ENCODE results near the gene TRHDE. TPM values are rescaled to one million over a fixed set of nuclear protein-coding genes. Genes with fewer than 3 reads are reported as not detected.
"Not testable (repeated sequence)": the region's sequence is repeated elsewhere in the genome, so short reads cannot be mapped to it uniquely, and the experiment has no call there.

The TRHDE gene
- total RNA-seq, 2 experiments from 2014 or later = not detected

- Mint-ChIP-seq H3K27me3 (no peaks in the 10 kb centered on the region), H3K4me1 (no peaks in the 10 kb centered on the region), H3K9me3 (no peaks in the 10 kb centered on the region), H3K4me3 (no peak overlapping the region), H3K27ac (no peak overlapping the region), H3K36me3 (ENCODE audit: low read depth) (no peaks in the 10 kb centered on the region)
- CTCF ChIA-PET = no interaction called here
- DNase-seq = no peak
- POLR2A ChIA-PET = no interaction called here
These were observed 405.7 kb downstream of the TRHDE start for GRCh38 chr12:72677846-72678245.

GRCh38 chr12:72679147-72679757 is 407.1 kb downstream of the TRHDE start:
- Mint-ChIP-seq H3K27ac (no peak overlapping the region), H3K4me3 (no peak overlapping the region), H3K9me3 (peaks cover 3% of the 10 kb centered on the region), H3K27me3 (no peaks in the 10 kb centered on the region), H3K36me3 (ENCODE audit: low read depth) (no peaks in the 10 kb centered on the region), H3K4me1 (no peaks in the 10 kb centered on the region)
- no peak for DNase-seq
- CTCF ChIA-PET = no interaction called here
- POLR2A ChIA-PET = no interaction called here

GRCh38 chr12:72681028-72681427 is 408.9 kb downstream of the TRHDE start:
- ChIA-PET CTCF (no interaction called here), POLR2A (no interaction called here)
- Mint-ChIP-seq H3K4me3 (no peak overlapping the region), H3K4me1 (no peaks in the 10 kb centered on the region), H3K36me3 (ENCODE audit: low read depth) (no peaks in the 10 kb centered on the region), H3K27me3 (no peaks in the 10 kb centered on the region), H3K9me3 (peaks cover 3% of the 10 kb centered on the region), H3K27ac (no peak overlapping the region)
- no peak for DNase-seq

- CTCF ChIA-PET = no interaction called here
- no peak for DNase-seq
- peaks cover 6% of the 10 kb centered on the region for H3K9me3 Mint-ChIP-seq
- POLR2A ChIA-PET = no interaction called here
- H3K4me1 Mint-ChIP-seq = no peaks in the 10 kb centered on the region
- H3K27me3 Mint-ChIP-seq = no peaks in the 10 kb centered on the region
- H3K36me3 Mint-ChIP-seq (ENCODE audit: low read depth) = no peaks in the 10 kb centered on the region
- H3K4me3 Mint-ChIP-seq = no peak overlapping the region
- no peak overlapping the region for H3K27ac Mint-ChIP-seq
These were observed 412.3 kb downstream of the TRHDE start for GRCh38 chr12:72684491-72684890.

- Mint-ChIP-seq H3K27me3 (no peaks in the 10 kb centered on the region), H3K27ac (no peak overlapping the region), H3K36me3 (ENCODE audit: low read depth) (no peaks in the 10 kb centered on the region), H3K4me1 (no peaks in the 10 kb centered on the region), H3K9me3 (peaks cover 4% of the 10 kb centered on the region), H3K4me3 (no peak overlapping the region)
- DNase-seq = no peak
- POLR2A ChIA-PET = no interaction called here
- CTCF ChIA-PET = interaction anchor here (1.5 kb wide), 1 partner anchor 23 kb away, joined by 3 read pairs; no protein-coding TSS in a partner anchor
These were observed 420.2 kb downstream of the TRHDE start for GRCh38 chr12:72692338-72692737.

GRCh38 chr12:72694193-72694592 is 422.0 kb downstream of the TRHDE start:
- DNase-seq = no peak
- H3K4me1 Mint-ChIP-seq = no peaks in the 10 kb centered on the region
- CTCF ChIA-PET = no interaction called here
- no peaks in the 10 kb centered on the region for H3K36me3 Mint-ChIP-seq (ENCODE audit: low read depth)
- no peak overlapping the region for H3K4me3 Mint-ChIP-seq
- POLR2A ChIA-PET = no interaction called here
- no peaks in the 10 kb centered on the region for H3K27me3 Mint-ChIP-seq
- no peak overlapping the region for H3K27ac Mint-ChIP-seq
- H3K9me3 Mint-ChIP-seq = peaks cover 12% of the 10 kb centered on the region

- CTCF ChIA-PET = no interaction called here
These were observed 427.2 kb downstream of the TRHDE start for GRCh38 chr12:72699362-72699761.

GRCh38 chr12:72712025-72712424 is 439.9 kb downstream of the TRHDE start:
- H3K27me3 Mint-ChIP-seq; H3K27ac Mint-ChIP-seq; H3K36me3 Mint-ChIP-seq (ENCODE audit: low read depth); DNase-seq; H3K4me3 Mint-ChIP-seq; H3K9me3 Mint-ChIP-seq; H3K4me1 Mint-ChIP-seq; CTCF ChIA-PET; POLR2A ChIA-PET: not testable (repeated sequence)

More at GRCh38 chr12:72699362-72699761, 427.2 kb downstream of the TRHDE start:
- POLR2A ChIA-PET = no interaction called here
- Mint-ChIP-seq H3K27ac (no peak overlapping the region), H3K4me1 (no peaks in the 10 kb centered on the region), H3K4me3 (no peak overlapping the region), H3K9me3 (peaks cover 18% of the 10 kb centered on the region), H3K36me3 (ENCODE audit: low read depth) (no peaks in the 10 kb centered on the region), H3K27me3 (no peaks in the 10 kb centered on the region)
- DNase-seq = no peak

GRCh38 chr12:72716221-72716620 is 444.1 kb downstream of the TRHDE start:
- H3K27ac Mint-ChIP-seq = no peak overlapping the region
- peaks cover 10% of the 10 kb centered on the region for H3K9me3 Mint-ChIP-seq
- H3K36me3 Mint-ChIP-seq (ENCODE audit: low read depth) = no peaks in the 10 kb centered on the region
- no peak overlapping the region for H3K4me3 Mint-ChIP-seq
- no peaks in the 10 kb centered on the region for H3K4me1 Mint-ChIP-seq
- CTCF ChIA-PET = no interaction called here
- no peaks in the 10 kb centered on the region for H3K27me3 Mint-ChIP-seq
- no peak for DNase-seq
- POLR2A ChIA-PET = no interaction called here

- H3K9me3 Mint-ChIP-seq = peaks cover 11% of the 10 kb centered on the region
- CTCF ChIA-PET = no interaction called here
- DNase-seq = no peak
- POLR2A ChIA-PET = no interaction called here
- H3K27me3 Mint-ChIP-seq = no peaks in the 10 kb centered on the region
- no peak overlapping the region for H3K4me3 Mint-ChIP-seq
- no peaks in the 10 kb centered on the region for H3K4me1 Mint-ChIP-seq
- H3K36me3 Mint-ChIP-seq (ENCODE audit: low read depth) = no peaks in the 10 kb centered on the region
- H3K27ac Mint-ChIP-seq = no peak overlapping the region
These were observed 444.9 kb downstream of the TRHDE start for GRCh38 chr12:72717036-72717435.

Measured in activated CD4-positive, alpha-beta T cell treated with anti-CD3 and anti-CD28 coated beads, Interleukin-2, amount 10 ng/mL, durations not matched to agents 7 days and 5 days (primary cell).